Measurements from ENCODE around the gene SH3GL2.
A peak's percentile ranks its signal among the peaks of the same experiment; 100 is the strongest.

The SH3GL2 gene

DNA sequence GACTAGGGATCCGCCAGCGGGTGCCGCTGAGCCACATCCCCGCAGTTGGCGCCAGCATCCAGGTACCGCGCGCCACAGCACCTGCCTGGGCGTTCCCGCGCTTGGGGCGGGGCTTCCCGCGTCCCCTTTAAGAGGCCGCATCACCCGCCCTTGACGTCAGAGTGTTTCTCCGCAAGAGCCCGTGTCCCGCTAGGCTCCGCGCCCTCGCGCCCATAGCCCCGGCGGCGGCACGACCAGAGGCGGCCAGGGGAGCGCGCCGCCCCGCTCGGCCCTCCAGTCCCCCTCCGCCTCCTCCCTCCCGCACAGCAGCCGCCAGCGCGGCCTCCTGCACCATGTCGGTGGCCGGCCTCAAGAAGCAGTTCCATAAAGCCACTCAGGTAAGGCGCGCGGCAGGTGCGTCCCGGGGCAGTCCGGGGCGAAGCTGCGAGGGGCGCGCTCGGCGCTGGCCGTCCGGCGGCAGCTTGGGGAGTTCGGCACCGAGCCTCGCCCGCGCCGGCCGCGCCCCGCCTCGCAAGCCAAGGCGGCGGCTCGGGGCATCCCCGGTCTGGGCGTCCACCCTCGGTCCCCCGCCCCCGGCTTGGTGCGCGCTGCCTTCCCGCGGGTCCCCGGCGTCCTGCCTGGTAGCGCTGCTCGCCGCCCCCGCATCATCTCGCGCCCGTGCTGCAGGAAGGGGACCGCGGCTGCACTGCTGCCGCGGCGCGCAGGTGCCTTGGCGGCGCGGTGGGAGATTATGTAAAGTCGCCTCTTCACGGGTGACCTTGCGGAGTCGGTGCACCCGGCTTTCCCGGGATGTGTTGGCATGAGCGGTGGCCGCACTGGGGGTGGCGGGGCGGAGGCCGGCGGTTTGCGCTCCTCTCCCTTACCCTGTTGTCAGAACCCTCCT, at the start of gene SH3GL2:
Gene SH3GL2, plus strand, starts transcription at position 156 of the 883 bp plus-strand sequence.
- peak; percentile 80 for DNase-seq

DNA sequence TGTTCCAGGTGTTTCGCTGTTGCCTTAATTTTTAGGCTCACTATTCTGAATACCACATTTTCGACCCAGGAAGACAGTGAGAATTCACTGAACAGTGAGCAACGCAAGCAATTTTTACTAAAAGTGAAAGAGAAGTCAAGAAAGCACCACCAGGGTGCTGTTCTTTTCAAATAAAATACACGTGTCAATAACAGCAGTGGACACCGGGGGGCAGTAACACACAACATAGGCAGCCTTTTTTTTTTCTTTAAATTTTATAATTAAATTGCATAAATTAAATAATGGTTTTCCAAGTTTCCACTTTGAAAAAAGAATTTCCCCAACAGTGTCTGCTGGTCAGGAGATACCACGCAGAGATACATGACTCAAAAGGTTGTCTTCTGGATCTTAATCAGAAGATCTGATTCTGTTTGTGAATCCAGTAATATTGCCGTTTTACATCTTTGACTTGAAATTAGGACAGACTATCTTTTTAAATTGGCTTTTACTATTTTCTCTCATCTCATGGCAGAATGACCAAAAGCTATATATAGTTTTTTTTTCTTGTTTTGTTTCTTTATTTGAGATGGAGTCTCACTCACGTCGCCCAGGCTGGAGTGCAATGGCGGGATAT, 47.1 kb upstream of the SH3GL2 start:
- peak; percentile 13 for DNase-seq

DNA sequence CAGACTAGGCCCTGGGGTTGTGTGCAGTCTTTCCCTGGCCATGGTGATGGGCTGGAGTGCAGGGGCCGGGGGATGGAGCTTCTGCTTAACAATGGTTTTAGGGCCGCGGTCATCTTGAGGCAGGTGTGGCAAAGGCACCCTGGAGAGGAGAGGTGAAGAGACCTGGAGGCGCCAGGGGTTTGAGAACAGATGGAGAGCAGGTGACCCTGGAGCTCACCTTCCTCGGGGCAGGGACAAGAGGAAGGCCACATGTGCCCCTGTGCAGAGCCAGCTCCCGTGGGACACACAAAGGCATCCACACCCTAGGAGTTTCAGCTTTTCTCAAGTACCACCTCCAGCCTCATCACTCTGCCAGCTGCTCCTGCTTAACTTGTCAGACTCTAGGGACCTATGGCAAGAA, 46.4 kb upstream of the SH3GL2 start:
- DNase-seq = no peak

DNA sequence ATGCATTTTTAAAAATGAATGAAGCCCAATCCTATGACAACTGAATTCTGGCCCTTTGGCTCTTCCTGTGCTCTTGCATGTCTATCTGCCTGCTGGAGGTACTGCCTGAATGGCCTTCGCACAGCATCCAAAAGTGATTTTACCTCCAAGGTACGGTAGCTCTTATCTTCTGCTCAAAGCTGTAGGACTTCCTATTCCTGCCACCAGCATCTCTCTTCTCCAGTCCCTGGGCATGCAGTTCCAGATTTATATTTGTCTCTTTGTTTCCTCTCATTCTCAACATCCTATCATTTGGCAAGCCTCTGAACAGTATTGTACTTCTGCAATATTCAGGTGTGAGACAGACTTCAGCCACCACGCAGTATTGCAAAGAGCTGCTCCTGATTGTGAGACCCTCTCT, 43.7 kb upstream of the SH3GL2 start:
- DNase-seq = no peak

DNA sequence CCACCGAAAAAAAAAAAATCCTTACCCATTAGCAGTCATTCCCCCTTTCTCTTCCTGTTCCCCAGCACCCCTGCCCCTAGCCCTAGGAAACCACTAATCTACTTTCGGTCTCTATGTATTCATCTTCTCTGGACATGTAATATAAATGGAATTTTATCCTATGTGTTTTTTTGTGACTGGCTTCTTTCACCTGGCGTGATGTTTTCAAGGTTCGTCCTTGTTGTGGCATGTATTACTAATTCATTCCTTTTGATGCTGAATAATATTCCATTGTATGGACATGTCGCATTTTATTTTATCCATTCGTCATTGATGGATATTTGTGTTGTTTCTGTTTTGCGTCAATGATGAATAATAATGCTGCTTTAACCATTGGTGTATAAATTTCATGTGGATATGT, 42.8 kb upstream of the SH3GL2 start:
- DNase-seq = no peak

DNA sequence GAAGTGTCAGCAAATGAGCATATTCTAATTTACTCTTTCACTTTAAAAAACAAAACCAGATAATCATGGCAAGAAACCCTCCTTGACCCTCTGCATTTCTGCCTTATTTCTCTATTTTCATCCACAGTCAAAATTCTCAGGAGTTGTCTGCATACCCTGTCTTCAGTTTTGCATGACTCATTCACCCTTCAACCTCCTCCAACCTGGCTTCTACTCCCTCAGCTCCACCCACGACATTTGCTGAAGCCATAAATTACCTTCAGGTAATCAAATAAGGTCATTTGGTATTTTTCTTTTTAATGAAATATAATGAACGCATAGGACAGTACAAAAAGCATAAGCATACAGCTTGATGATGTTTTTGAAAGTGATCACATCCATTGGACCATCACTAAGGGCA, 27.8 kb upstream of the SH3GL2 start:
- no peak for DNase-seq

DNA sequence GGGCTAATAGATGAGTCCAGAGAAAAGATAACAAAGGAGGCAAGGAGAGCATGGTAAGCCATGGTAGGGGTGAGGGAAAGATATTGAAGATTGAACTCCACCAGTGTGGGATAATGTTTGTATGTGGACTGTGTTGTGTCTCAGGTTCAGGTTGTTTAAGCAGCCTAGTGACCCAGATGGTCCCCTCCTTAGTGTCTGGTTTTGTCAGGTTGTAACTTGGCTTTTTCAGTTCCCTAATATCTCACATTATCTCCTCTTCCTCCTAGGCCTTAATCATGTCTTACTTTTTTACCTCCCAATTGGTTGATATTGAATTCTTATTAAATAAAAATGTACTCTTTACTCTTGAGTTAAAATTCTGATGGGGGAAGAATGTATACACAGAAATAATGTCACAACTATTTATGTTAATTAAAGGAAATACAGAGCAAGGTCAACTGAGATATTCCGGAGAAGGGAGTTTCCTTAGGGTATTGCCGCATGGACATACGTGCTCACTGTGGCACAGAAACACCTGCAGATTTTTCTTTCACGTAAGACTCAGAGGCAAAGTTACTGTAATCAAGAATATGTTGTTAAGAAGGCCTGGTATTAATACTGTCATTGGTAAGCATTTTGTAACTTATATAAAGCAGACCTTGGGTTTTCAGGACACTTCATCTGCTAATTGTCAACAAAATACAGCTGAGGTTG, 23.4 kb upstream of the SH3GL2 start:
- no peak for DNase-seq

DNA sequence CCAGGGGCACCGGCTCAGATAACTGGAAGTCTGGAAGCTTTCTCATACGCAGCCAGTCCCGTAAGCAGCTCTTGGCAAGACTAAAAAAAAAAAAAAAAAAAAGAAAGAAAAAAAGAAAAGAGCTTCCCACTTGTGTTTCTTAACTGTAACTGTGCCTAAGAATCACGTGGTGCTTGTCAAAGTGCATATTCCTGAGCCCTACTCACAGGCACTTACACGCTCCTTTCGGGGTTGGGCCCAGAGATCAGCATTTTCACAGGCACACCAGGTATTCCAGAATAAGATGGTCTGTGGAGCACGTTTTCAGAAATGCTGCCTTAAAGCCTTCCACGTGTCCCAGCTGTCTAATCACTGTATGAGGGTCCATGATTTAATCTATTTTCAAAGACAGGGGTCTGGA, 22.6 kb upstream of the SH3GL2 start:
- no peak for DNase-seq

DNA sequence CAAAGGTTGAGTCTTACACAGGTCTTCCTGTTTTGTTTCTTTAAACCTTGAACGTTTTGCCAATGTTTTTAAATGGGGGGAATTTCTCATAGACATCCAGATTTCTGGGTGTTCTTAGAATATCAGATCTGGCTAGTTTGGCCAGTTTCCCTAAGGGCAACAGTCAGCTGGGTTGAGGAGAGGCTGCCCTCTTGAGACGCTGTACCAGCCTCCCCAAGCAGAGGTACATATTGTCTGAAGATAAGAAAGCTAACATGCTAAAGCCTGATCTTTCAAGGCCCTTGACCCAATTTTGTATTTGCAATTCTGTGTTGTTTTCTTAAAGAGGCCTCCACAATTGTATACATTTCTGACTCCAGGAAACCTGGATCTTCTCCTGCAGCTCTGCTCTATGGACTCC, 21.9 kb upstream of the SH3GL2 start:
- no peak for DNase-seq

DNA sequence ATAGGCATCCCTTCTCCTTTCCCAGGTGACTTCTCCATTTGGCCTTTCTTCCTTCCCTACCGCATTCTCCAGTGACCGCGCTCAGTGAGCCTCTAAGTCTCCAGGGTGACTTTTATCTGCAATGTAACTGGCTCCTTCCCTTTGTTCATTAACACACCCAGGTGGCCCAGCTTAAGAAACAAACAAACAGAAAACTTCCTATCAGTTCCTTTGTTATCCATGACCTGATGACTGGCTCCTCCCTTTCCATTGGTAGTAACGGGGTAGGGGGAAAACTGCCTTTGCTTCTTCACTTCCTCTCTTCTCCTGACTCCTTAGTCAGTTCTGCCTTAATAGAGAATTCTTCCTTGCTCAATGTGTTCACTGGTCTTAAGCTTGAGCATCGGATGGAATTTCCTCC, 7.0 kb upstream of the SH3GL2 start:
- no peak for DNase-seq

DNA sequence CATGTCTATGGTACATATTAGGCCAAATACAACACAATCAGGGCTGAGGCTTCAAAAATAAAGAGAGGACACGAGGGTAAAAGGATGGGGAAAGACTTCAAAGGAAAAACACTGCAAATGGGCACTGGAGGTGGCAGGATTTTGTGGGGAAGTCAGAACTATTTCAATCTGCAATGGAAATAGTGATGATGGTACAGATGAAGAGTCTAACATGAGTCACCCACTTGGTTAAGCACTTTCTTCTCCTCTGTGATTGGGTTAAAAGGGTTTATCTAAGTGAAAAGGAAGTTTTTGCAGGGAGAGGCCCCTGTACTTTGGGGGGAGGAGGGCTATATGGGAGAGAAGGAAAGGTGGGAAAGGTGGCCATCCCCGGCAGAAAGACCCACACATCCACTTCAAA, 4.5 kb upstream of the SH3GL2 start:
- no peak for DNase-seq

DNA sequence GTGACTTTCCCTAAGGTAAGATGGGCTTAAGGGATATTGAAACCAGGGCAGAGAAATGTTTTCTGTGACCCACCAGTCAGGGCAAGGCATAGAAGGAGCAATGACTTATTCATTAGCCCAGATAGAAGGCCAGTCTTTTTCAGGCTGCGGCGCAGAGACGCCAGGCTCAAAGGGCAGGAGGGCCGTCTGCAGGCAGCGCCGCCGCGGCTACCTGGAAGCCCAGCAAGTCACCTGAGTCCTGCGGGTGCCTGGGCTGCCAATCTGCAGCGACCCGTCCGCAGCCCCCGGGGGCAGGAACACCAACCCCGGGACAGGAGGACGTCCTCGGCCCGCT, 322 bp upstream of the SH3GL2 start:
- peak; percentile 57 for DNase-seq

DNA sequence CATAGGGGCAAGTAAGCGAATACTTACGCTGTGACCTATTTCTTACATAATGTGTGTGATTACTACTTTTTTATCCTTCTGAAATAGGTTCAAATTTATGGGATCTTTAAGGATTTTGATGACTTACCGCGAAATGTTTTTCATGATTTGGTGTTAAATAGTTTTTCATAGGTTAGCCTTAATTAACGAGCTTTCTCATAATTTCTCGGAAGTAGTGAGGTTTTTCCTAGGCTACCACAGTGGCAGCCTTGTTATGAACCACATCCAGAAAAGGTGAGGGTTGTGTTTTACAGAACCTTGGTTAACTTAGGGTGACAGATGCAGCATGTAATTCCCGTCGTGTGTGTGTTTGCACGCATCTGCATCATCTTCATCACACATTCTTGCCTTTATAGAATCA, 1.3 kb downstream of the SH3GL2 start:
- no peak for DNase-seq

DNA sequence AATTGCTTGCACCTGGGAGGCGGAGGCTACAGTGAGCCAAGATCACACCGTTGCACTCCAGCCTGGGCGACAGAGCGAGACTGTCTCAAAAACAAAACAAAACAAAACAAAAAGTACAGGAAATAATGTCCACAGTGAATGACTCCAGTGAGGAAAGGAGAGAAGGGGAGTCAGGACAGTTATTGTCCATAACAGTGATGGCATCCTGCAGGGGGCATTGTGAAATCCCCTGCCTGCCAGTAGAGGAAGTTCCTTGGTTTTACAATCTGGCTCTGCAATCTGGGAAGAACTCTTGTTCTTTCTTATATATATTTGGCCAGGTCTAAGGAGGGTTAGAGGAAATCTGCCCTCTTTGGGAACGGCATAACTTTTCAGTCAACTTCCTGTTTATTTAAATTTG, 8.2 kb downstream of the SH3GL2 start:
- DNase-seq = no peak

DNA sequence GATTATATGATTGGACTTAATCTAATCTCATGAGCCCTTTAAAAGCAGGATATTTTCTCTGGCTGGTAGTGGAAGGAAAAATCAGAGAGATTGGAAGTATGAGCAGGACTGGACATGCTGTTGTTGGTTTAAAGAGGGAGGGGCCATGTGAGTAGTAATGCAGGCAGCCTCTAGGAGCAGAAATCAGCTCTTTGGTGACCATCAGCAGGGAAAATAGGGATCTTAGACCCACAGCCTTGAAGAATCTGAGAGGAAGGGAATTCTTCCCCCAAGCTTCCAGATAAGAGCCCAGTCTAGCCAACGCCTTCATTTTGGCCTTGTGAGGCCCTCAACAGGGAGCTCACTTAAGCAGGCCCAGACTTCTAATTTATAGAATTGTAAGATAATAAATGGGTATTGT, 9.5 kb downstream of the SH3GL2 start:
- DNase-seq = no peak

DNA sequence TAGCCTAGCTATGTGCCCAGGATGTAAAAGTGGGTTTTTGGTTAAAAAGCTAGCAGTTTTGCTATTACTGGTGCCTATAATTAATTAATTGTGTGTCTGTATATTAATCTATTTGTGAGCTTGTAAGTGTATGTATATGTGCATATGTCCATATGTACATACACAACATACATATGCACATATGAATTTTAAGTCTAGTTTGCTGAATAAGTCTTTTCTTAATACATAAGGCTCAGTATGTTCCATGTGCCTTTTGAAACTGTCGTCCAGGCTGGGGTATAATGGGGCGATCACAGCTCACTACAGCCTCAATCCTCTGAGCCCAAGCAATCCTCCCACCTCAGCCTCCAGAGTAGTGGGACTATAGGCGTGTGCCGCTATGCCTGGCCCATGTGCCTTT, 10.1 kb downstream of the SH3GL2 start:
- no peak for DNase-seq

DNA sequence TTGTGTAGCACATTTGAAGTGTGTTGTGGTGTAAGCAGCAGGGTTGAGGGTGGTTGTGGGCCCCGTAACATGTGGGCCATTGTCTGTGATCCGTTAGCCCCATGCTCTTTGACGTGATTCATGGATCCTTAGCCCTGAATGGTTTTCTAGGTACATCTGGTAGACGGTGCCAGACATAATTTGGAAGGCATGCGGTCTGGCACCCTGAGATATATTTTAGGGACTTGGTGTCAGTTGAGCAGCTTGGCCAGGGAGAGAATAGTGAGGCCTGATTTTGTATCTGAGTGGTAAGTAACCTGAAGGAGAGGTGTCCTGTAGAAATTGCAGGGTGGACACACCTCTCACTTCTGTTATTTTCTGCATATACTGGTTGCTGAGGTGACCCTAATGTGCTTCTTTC, 10.9 kb downstream of the SH3GL2 start:
- DNase-seq = no peak

DNA sequence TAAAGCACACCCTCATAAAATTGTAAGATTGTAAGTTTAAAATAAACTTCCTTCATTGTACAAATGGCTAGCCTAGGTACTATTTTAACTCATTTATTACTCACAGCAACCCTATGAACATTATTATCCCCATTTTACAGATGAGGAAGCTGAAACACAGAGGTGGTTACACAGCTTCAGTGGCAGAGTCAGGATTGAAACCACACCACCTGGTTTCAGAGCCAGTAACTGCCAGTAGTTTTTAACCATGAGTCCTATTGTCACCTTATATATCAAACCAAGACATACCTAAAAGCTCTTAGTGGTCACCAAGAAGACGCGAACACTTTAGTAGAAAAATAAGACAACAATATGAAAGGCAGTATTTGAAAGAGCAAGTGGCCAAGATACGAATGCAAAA, 16.1 kb downstream of the SH3GL2 start:
- DNase-seq = no peak

DNA sequence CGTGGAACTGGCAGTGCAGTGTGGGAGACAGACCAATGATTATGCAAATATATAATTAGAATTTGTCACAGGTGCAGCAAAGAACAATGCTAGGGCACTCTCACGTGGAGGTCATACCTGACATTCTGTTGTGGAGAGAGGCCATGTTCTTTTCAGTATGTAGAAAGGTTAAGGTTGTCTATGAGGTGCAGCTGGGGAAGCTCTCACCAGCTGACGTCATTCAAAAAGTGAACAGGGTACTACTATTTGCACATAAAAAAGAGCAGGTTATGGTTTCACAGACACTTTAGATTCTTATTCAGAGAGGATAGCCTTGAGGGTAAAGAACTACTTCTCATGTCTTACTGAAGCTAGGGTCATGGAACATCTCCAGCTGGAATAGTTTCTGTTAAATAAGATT, 19.1 kb downstream of the SH3GL2 start:
- no peak for DNase-seq

DNA sequence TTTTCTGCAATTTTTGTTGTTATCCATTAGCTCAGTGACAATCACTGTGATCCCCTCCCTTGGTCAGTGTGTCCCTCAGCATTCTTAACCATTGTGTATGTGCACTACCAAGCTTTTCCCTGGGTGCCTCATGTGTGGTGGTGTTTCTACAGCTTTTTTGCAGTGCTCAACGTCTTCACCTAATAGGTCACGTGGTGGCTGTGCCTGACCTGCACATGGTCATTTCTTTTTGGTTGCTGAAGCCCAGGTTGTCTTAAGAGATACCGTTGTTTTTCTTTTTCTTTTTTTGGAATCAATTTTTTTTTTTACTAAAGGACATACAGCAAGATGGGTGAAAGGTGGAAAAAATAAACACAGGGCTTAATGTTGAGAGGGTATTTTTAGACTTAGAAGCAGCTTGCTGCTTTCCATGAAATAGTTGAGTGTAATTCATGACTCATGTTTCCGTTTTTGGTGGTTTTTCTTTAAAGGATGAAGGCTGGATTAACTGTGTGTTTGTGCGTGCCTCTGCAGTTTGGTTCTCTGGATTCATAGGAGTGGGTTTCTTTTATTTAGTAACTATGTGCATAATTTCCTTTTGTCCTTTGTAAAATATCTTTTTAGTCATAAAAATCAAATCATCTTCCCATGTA, 22.2 kb downstream of the SH3GL2 start:
- no peak for DNase-seq

DNA sequence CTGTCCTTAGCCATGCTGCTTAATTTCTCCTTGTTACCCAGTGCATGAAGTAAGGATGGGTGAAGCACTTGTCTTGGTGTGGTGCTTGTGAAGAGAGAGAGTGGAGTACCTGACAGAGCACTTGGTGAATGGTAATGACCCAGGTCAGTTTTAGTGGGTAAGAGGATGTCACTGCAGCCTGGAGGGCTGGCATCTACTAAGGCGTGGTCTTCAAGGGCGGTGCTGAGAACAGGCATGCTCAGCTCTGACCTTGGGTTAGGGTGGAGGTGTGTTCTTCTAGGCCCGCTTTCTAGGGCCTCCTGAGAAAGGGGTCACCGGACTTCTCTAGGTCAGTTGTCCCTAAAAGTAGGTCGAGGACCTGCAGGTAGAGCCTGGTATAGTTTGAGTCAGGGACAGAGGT, 25.7 kb downstream of the SH3GL2 start:
- no peak for DNase-seq

DNA sequence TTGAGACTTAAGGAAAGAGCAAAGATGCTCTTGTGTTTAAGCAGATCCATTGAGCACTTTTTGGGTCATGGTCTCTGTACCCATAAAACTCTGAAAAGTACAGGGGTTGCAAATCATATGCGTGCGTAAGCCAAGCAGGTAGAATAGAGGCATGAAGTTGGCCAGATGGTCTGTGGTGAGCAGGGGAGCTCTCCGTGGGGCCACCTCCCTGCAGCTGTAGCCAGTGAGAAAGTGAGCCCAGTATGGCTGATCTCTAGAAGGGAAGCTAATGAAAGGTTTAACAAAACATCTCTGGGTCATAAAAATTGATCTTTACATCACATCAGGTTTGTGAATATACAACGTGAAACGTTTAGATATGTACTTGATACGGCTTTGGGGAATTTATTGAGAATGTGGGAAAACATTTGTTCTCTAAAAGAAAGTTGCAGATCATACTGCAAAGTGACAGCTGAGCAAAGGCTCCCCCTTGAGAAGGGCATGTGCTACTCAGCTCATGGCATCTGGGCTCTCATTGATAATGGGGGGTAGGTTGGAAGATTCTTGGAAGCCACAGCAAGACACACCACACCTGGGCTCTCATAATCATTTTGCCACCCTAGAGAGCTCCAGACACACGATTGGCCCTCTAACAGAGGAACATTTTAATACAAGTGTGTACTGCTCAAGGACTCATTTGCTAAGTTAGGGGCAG, 30.6 kb downstream of the SH3GL2 start:
- DNase-seq = no peak

DNA sequence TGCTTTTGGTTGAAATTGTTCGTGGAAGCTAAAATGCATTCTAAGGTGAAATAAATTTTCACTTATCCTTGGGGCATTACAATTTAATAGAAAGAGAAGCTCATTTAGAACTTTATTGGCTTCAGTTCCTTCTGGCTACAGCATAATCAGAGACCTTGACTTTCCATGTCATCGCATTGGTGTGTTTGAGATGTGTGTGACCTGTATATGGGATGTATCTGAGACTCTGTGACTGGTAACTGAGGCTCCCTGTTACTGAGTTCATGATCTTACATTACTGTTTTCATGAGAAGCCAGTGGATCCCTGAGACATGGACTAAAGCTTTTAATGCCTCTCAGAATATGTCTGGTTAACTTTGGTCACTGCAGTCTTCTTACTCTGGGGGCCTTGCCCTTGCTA, 32.5 kb downstream of the SH3GL2 start:
- DNase-seq = no peak

Measured in NCI-H1092 (cell line).